IPS DF 6.9 (cell line): ENCODE measurements around the gene FCHO1.
"Not testable (repeated sequence)": the region's sequence is repeated elsewhere in the genome, so short reads cannot be mapped to it uniquely, and the experiment has no call there.

Experiments used
- DNase-seq: peaks from one replicate; pipeline ENCODE4 v3.0.0-alpha.2; 2013; ENCODE audit warnings: low read depth, low spot score
- H3K27ac ChIP-seq: one replicate; pipeline ENCODE4 v1.5.1; 2013; ENCODE audit warnings: low read length, control low read depth
- H3K27me3 ChIP-seq: 2 replicates; pipeline ENCODE4 v1.6.1; 2013; ENCODE audit warnings: mild to moderate bottlenecking, low read length; ENCODE audit not compliant: control insufficient read depth, insufficient read depth
- H3K36me3 ChIP-seq: 2 replicates; pipeline ENCODE4 v1.6.1; 2013; ENCODE audit warnings: low read length; ENCODE audit not compliant: control insufficient read depth, insufficient read depth
- H3K4me1 ChIP-seq: 2 replicates; pipeline ENCODE4 v1.6.1; 2013; ENCODE audit warnings: low read length; ENCODE audit not compliant: control insufficient read depth, insufficient read depth
- H3K4me3 ChIP-seq: 2 replicates; pipeline ENCODE4 v1.5.1; 2013; ENCODE audit warnings: mild to moderate bottlenecking, low read length
- H3K9me3 ChIP-seq: 2 replicates; pipeline ENCODE4 v1.6.1; 2013; ENCODE audit warnings: low read length, inconsistent platforms; ENCODE audit not compliant: control insufficient read depth, insufficient read depth
- WGBS: extraction: QIAGEN DNeasy Blood & Tissue Kit; methylation state at CpG from one replicate; pipeline ENCODE4 v1.1.7; 2013; ENCODE audit warnings: mixed read lengths, missing lambda C conversion rate; ENCODE audit not compliant: insufficient read length, insufficient coverage; 5-methylcytosine and 5-hydroxymethylcytosine counted together

FCHO1 gene

DNA sequence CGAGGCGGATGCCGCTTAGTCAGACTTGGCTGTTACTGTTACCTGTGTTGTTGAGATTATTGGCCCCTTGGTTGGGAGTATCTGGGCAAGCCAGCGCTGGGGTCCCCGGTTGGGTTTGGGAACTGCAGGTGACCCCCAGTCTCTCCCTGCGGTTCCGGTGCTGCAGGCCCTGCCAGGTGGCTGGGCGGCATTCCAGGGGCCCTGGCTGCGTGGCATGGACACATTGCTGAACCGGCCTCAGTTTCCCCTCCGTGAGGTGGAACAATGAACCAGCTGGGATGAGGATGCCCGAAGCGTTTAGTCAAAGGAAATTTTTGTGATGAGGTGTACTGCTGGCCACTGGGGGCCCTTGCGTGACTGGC, 44.2 kb downstream of the FCHO1 start:
- Histone ChIP-seq H3K4me3 (peak overlapping the region; percentile 38; the same call in 1 of the 2 replicates), H3K27me3 (no peaks in the 10 kb centered on the region), H3K4me1 (peaks cover 2% of the 10 kb centered on the region; the same call in 1 of the 2 replicates), H3K27ac (no peak overlapping the region), H3K36me3 (no peaks in the 10 kb centered on the region), H3K9me3 (no peaks in the 10 kb centered on the region)
- DNase-seq = no peak
- WGBS = no CpG with 5 or more reads among the region's 14 CpGs

- Histone ChIP-seq H3K27me3 (no peaks in the 10 kb centered on the region), H3K4me1 (peaks cover 2% of the 10 kb centered on the region; the same call in 1 of the 2 replicates), H3K9me3 (no peaks in the 10 kb centered on the region), H3K27ac (no peak overlapping the region), H3K4me3 (no peak overlapping the region), H3K36me3 (no peaks in the 10 kb centered on the region)
- DNase-seq = no peak
- no CpG with 5 or more reads among the region's 6 CpGs for WGBS
Measured at GRCh38 chr19:17796013-17796837, 44.9 kb downstream of the FCHO1 start.

GRCh38 chr19:17796838-17797423, 45.7 kb downstream of the FCHO1 start:
- peaks cover 2% of the 10 kb centered on the region; the same call in 1 of the 2 replicates for H3K4me1 ChIP-seq
- no peaks in the 10 kb centered on the region for H3K27me3 ChIP-seq
- no peaks in the 10 kb centered on the region for H3K36me3 ChIP-seq
- H3K27ac ChIP-seq = no peak overlapping the region
- WGBS = no CpG with 5 or more reads among the region's 1 CpG
- H3K9me3 ChIP-seq = no peaks in the 10 kb centered on the region
- DNase-seq = no peak
- H3K4me3 ChIP-seq = no peak overlapping the region

DNA sequence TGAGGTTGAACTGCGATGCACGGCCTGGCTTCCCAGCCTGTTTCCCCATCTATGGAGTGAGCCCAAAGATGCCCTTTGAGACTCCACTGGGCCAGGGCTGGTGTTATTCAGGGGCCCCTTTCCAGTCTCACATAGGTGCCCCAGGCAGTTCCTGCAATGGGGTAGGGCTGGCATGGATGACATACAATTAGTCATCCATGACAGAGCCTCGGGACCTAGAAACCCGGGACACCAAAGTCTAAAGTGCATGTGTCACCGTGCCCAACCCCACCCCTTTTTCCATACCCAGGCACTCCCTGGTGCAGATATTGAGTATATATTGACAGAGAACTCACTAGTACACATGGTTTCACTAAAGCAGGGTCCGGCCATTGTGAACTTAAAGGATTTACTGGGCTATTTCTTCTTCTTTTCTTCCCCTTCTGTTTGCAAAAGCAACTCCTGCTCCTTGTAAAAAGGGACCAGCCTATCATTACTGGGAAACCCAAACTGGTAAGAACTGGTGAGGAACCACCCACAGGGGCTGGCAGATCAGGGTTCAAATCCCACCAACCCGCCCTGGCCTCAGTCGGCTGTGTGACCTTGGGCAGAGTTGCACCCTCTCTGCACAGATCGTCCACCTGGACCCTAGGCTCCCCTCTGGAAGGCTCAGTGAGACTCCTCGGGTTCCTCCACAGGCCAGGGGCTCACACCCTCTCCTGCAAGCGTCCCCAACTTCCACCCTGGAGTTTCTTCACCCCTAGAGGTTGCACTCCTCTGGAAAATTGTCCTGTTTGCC, 46.3 kb downstream of the FCHO1 start:
- H3K27me3 ChIP-seq = no peaks in the 10 kb centered on the region
- no peak for DNase-seq
- H3K4me3 ChIP-seq = no peak overlapping the region
- WGBS = no CpG with 5 or more reads among the region's 11 CpGs
- H3K4me1 ChIP-seq = peaks cover 2% of the 10 kb centered on the region; the same call in 1 of the 2 replicates
- no peaks in the 10 kb centered on the region for H3K36me3 ChIP-seq
- H3K9me3 ChIP-seq = no peaks in the 10 kb centered on the region
- no peak overlapping the region for H3K27ac ChIP-seq

- no CpG with 5 or more reads among the region's 3 CpGs for WGBS
- not testable (repeated sequence) for H3K4me1 ChIP-seq
Measured at GRCh38 chr19:17798599-17798998, 47.3 kb downstream of the FCHO1 start.

GRCh38 chr19:17802137-17802858, 51.0 kb downstream of the FCHO1 start:
- no peak overlapping the region for H3K4me3 ChIP-seq
- no peaks in the 10 kb centered on the region for H3K27me3 ChIP-seq
- H3K36me3 ChIP-seq = no peaks in the 10 kb centered on the region
- no peak overlapping the region for H3K27ac ChIP-seq
- no peaks in the 10 kb centered on the region for H3K4me1 ChIP-seq
- DNase-seq = no peak
- H3K9me3 ChIP-seq = no peaks in the 10 kb centered on the region
- WGBS = no CpG with 5 or more reads among the region's 12 CpGs

More at GRCh38 chr19:17798599-17798998, 47.3 kb downstream of the FCHO1 start:
- not testable (repeated sequence) for H3K9me3 ChIP-seq, H3K27ac ChIP-seq, H3K36me3 ChIP-seq, DNase-seq, H3K4me3 ChIP-seq, H3K27me3 ChIP-seq

- Histone ChIP-seq H3K4me1 (no peaks in the 10 kb centered on the region), H3K27ac (no peak overlapping the region), H3K9me3 (no peaks in the 10 kb centered on the region), H3K4me3 (no peak overlapping the region), H3K27me3 (no peaks in the 10 kb centered on the region), H3K36me3 (no peaks in the 10 kb centered on the region)
- no CpG with 5 or more reads among the region's 14 CpGs for WGBS
- DNase-seq = no peak
Measured at GRCh38 chr19:17803264-17803896, 52.1 kb downstream of the FCHO1 start.

DNA sequence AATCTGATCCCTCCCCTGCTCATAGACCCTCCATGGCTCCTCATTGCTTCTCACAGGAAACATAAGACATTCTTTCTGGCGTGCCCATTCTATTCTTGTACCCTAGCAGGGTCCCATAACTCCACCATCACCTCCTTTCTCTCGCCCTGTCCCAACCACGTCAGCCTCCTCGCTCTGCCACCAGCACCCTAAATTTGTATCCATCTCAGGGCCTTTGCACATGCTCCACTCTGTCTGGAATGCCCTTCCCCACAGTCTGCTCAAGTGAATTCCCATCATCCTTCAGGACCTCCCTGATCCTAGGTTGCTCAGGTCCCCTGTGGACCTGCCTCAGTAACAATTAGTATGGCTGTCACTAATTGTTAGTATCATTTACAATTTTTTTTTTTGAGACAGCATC, 54.1 kb downstream of the FCHO1 start:
- no CpG with 5 or more reads among the region's 4 CpGs for WGBS
- no peak for DNase-seq
- H3K4me3 ChIP-seq = no peak overlapping the region
- H3K9me3 ChIP-seq = no peaks in the 10 kb centered on the region
- H3K27ac ChIP-seq = no peak overlapping the region
- H3K27me3 ChIP-seq = no peaks in the 10 kb centered on the region
- H3K36me3 ChIP-seq = no peaks in the 10 kb centered on the region
- H3K4me1 ChIP-seq = no peaks in the 10 kb centered on the region

- Histone ChIP-seq H3K4me3 (no peak overlapping the region), H3K4me1 (no peaks in the 10 kb centered on the region), H3K27ac (no peak overlapping the region), H3K9me3 (no peaks in the 10 kb centered on the region), H3K36me3 (no peaks in the 10 kb centered on the region), H3K27me3 (no peaks in the 10 kb centered on the region)
- no CpG with 5 or more reads among the region's 3 CpGs for WGBS
- DNase-seq = no peak
Measured at GRCh38 chr19:17806945-17807344, 55.7 kb downstream of the FCHO1 start.
